Activated naive CD4-positive, alpha-beta T cell treated with anti-CD3 and anti-CD28 coated beads for 36 hours (primary cell): ENCODE results near the gene OR4D6. TPM values are rescaled to one million over a fixed set of nuclear protein-coding genes. Genes with fewer than 3 reads are reported as not detected.

Experiments
- total RNA-seq, 2 experiments: library from RNA; stranded (reverse); gene quantifications; one replicate each; pipeline ENCODE4 v1.2.3, GENCODE V29; 2021

OR4D6 gene
- total RNA-seq, 2 experiments from 2014 or later: not detected

Other genes starting within 250 kb of the OR4D6 start
- not detected for gene MPEG1, start 244.0 kb upstream of the OR4D6 start, total RNA-seq
- not detected for gene OR5AN1, start 98.1 kb upstream of the OR4D6 start, total RNA-seq
- not detected for gene OR5A2, start 30.5 kb upstream of the OR4D6 start, total RNA-seq
- not detected for gene OR5A1, start 20.5 kb upstream of the OR4D6 start, total RNA-seq
- not detected for gene OR4D10, start 16.4 kb downstream of the OR4D6 start, total RNA-seq
- not detected for gene OR4D11, start 46.6 kb downstream of the OR4D6 start, total RNA-seq
- not detected for gene OR4D9, start 54.6 kb downstream of the OR4D6 start, total RNA-seq
- gene OSBP, start 158.8 kb downstream of the OR4D6 start, total RNA-seq: 10 to 100 TPM; 33.9 to 37.0 TPM
- 10 to 100 TPM; 56.7 to 56.8 TPM for gene PATL1, start 212.1 kb downstream of the OR4D6 start, total RNA-seq